Activated CD4-positive, alpha-beta T cell treated with anti-CD3 and anti-CD28 coated beads, Interleukin-2, Interleukin-4, amounts not matched to agents 100 ng/mL and 50 ng/mL, durations not matched to agents 16 hours and 8 hours (primary cell): ENCODE results near the gene AQP12A.

Experiments used
- DNase-seq: peaks from one replicate; pipeline ENCODE4 v3.0.0-alpha.2; 2020; ENCODE audit warnings: low spot score

The AQP12A gene

GRCh38 chr2:240722796-240723735 is 31.4 kb downstream of the AQP12A start:
- no peak for DNase-seq

DNA sequence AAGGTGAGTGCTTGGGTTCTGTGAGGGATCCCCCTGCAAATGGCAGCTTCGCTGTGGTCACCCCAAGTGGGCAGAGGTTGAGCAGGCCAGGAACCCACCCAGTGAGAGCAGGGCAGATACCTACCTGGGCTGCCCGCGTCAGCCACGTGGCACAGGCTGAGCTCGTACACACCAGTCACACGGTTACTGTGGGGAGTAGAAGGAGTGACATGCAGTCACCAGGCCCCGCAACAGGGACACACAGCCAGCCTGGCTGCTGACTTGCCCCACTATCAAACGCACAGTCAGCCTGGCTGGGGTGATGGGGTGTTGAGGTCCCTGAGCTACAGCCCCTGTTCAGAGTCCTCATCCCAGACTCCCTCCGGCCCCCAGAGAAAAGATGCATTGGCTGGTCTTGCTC is 32.2 kb downstream of the AQP12A start:
- no peak for DNase-seq

- DNase-seq, result no peak
Measured at GRCh38 chr2:240724431-240724830, 32.8 kb downstream of the AQP12A start.

DNA sequence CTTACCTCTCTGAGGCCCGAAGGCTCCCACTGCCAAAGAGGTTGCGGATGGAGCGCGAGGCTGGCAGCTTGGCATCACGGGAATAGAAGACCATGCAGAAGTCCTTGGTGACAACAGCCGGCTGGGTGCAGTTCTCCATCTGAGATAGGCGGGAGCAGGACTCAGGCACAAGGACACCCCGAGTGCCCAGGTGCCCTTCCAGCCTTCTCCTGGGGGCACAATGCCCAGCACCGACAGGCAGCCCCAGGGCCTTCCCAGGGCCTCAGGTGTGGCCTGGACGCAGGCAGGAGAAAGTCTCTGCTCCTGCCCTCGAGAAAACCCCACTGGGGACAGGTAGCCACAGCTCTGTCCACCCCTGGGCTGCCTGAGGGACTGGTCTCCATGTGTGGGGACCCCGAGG is 33.6 kb downstream of the AQP12A start:
- DNase-seq, result no peak

- DNase-seq, result no peak
Measured at GRCh38 chr2:240725671-240726070, 34.0 kb downstream of the AQP12A start.

DNA sequence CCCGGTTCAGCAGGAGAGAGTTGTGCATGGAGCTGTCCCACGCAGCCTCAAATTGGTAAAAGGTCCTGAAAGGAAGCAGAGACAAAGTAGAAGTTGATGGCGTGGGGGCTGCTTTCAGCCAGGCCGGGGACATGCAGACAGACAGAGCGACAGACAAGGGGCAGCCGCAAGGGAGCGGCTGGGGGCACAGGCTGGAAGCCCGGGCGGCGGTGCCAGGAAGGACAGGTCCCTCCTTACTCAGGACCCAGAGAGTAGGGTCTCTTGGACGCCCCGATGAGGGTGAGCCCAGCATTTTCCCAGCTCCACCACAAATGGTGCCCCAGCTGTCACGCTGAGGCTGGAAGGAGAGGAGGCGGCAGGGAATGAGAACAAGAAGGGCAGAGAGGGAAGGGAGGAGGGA is 35.2 kb downstream of the AQP12A start:
- no peak for DNase-seq

- no peak for DNase-seq
Measured at GRCh38 chr2:240727439-240727838, 35.8 kb downstream of the AQP12A start.

- DNase-seq, result no peak
Measured at GRCh38 chr2:240727913-240728312, 36.2 kb downstream of the AQP12A start.

- DNase-seq, result no peak
Measured at GRCh38 chr2:240728361-240728760, 36.7 kb downstream of the AQP12A start.

DNA sequence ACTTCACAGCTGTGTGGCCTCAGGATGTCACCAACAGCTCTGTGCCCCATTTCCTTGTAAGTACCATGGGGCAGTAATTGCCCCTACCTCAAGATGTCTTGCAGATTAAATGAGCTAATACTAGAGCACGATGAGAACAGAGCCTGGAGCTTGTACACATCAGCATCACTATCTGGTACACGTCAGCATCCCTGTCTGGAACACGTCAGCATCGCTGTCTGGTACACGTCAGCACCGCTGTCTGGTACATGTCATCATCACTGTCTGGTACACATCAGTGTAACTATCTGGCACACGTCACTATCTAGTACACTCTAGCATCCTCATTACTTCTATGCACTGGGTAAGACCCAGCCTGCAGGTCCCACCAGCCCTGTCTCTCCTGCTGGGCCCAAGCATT is 37.2 kb downstream of the AQP12A start:
- no peak for DNase-seq

DNA sequence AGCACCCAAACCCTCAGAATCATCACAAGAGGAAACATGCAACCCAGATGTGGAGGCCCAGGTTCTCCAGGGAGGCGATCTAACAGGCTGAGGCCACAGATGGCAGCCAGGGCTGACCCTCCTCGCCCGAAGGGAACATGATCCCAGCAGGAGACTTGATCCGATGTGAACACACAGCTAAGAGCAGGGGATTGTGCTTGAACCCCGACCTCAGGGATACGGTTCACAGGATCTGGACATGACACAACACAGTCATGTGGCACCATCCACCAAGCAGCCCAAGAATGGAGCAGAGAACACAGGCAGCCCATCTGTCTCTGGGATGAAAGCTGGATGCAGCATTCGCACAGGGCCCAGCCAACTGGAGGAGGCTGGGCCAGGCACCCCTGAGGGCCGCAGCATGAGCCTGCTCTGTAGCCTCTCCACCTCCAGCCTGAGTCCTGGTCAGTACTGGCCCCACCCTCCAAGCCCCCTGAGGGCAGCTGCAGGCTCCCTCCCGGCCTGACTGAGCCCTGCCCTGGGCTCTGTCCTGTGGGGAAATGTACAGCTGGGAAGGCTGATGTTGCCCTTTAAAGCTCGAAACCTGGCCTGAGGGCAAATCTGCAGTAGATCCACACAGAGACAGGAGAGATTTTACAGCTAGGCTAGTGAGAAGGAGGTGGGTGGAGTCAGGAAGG is 39.0 kb downstream of the AQP12A start:
- DNase-seq, result no peak

GRCh38 chr2:240731178-240731545 is 39.5 kb downstream of the AQP12A start:
- no peak for DNase-seq

GRCh38 chr2:240732184-240732583 is 40.5 kb downstream of the AQP12A start:
- no peak for DNase-seq

DNA sequence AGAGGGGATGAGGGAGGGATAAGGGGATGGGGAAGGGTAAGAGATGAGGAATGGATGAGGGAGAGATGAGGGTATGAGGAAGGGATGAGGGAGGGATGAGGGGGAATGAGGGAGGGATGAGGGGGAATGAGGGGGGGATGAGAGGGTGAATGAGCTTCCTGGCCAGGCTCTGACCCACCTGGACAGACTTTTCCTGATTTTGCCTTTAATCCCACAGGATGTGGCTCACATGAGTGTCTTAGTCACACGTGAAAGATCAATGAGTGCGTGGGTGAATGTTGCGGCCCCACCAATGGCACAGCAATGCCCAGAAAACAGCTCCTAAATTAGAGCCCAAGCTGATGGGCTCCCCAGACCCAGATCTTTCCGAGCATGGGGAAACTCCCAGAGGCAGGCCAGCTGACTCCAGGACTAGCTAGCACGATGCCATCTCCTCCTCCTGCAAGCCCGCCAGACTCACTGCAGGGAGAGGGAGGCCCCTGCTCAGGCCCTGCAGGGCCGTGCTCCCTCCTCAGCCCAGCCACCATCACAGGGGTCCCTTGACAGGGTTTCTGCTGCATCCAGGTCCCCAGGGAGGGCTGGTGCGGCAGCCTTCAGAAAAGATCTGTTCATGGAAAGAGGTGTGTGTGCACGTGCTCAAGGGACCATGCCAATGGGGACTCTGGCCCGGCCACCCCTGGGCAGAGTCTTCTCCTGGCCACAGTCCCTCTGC is 41.4 kb downstream of the AQP12A start:
- DNase-seq, result no peak

- peak; percentile 6 for DNase-seq
Measured at GRCh38 chr2:240733803-240734495, 42.3 kb downstream of the AQP12A start.

- DNase-seq, result no peak
Measured at GRCh38 chr2:240734756-240735155, 43.1 kb downstream of the AQP12A start.

- no peak for DNase-seq
Measured at GRCh38 chr2:240735476-240735875, 43.8 kb downstream of the AQP12A start.

DNA sequence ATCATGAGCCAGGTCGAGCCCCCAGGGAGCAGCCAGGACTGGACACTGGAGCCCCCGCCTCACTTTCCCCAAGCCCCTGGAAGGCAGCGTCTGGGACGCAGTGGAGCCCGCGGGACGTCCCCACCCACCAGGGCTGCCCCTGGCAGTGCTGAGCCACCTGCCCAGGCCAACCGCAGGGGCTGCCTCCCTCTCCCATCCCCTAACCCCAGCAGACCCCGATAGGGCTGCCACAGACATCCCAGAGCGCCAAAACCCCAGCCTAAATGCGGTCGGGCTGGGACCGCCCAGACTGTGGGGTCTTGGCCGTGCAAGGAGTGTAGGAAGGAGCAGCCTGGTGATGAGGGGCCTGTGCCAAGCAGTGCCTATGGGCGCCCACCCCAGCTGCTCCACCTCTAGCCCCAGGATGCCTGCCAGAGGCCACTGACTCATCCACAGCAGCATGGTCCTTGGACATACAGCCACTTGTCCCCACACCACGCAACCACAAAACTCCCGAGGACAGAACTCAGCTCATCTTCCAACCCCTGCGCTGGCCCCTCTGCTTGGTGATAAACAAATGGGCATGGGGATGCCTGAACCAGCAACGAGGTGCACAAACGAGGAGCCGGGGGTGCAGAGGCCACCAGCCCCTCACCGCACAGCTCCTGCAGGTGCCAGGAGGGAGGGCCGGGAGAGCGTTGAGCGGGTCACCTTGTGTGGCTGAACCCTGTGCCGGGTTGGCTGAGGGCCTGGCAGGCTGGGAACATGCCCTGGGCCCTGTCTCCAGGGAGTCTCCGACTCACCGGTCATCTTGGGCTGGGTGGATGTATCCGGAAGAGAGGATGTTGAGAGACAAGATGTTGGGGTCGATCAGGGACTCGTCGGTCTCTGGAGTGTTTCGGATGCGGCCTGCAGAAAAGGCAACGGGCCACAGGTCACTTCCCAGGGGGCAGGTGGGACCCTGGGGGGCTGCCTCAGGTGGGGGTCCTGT is 44.9 kb downstream of the AQP12A start:
- no peak for DNase-seq

- no peak for DNase-seq
Measured at GRCh38 chr2:240737512-240737911, 45.8 kb downstream of the AQP12A start.

DNA sequence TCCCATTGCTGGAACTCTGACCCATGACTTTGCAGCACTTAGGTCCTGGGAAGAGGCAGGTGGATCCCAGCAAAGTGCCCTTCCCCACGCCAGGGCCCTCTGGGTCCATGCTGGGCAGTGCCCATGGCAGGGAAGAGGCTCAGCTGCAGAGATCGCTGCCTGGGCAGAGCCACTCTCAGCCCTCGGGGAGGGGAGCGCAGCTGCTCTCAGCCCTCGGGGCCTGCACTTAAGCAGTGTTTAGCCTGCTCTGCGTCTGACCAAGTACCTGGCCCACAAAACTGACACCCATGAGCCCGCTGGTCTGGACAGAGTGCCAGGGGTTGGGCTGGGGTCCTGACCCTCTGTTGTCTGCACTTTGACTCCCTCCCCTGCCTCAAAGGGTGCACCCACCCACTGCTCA is 46.3 kb downstream of the AQP12A start:
- DNase-seq, result no peak

DNA sequence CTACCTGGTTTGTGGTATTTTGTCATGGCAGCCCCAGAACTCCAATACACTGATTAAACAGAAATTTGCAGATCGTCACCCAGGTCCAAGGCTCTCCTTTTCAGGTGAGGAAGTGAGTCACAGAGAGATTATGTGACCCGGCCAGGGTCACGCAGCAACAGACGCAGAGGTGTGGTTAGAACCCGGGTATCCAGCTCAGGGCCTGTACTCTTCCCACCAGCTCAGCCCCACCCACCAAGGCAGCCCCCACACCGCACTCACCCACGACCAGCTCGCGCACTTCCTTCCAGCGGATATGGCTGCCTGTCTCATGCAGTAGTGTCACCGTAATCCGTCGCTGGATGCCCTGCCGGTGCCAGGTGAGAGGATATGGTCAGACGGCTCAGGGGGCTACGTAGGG is 48.1 kb downstream of the AQP12A start:
- DNase-seq, result no peak
